NCI-H2081 (cell line): ENCODE data around the gene KLF2.
A peak's percentile ranks its signal among the peaks of the same experiment; 100 is the strongest.

ENCODE experiments used
- DNase-seq, 2 experiments: peaks; one replicate each; lab custom pipeline; 2025; lab: John Stamatoyannopoulos, UW

KLF2 gene

GRCh38 chr19:16365300-16365996 is 40.8 kb downstream of the KLF2 start:
- DNase-seq, result no peak

GRCh38 chr19:16366056-16366432 is 41.4 kb downstream of the KLF2 start:
- DNase-seq, result no peak

- DNase-seq, result no peak
These were observed 42.0 kb downstream of the KLF2 start for GRCh38 chr19:16366433-16367260.

GRCh38 chr19:16367261-16367683 is 42.6 kb downstream of the KLF2 start:
- DNase-seq, result no peak

GRCh38 chr19:16368385-16369305 is 44.0 kb downstream of the KLF2 start:
- DNase-seq, result no peak

GRCh38 chr19:16369306-16369663 is 44.7 kb downstream of the KLF2 start:
- DNase-seq, result peak in 1 of 2 experiments; percentile 5

GRCh38 chr19:16369664-16370576 is 45.3 kb downstream of the KLF2 start:
- no peak for DNase-seq

GRCh38 chr19:16370641-16371391 is 46.2 kb downstream of the KLF2 start:
- DNase-seq, result no peak

GRCh38 chr19:16371540-16371986 is 46.9 kb downstream of the KLF2 start:
- DNase-seq, result no peak

GRCh38 chr19:16372065-16372915 is 47.7 kb downstream of the KLF2 start:
- no peak for DNase-seq

GRCh38 chr19:16373079-16373478 is 48.5 kb downstream of the KLF2 start:
- no peak for DNase-seq

- no peak for DNase-seq
These were observed 48.9 kb downstream of the KLF2 start for GRCh38 chr19:16373532-16373931.

- no peak for DNase-seq
These were observed 49.4 kb downstream of the KLF2 start for GRCh38 chr19:16373989-16374388.

GRCh38 chr19:16374436-16374835 is 49.8 kb downstream of the KLF2 start:
- no peak for DNase-seq

- DNase-seq, result no peak
These were observed 50.7 kb downstream of the KLF2 start for GRCh38 chr19:16375157-16375935.

GRCh38 chr19:16375936-16376185 is 51.2 kb downstream of the KLF2 start:
- no peak for DNase-seq

- no peak for DNase-seq
These were observed 51.6 kb downstream of the KLF2 start for GRCh38 chr19:16376241-16376640.

- no peak for DNase-seq
These were observed 52.0 kb downstream of the KLF2 start for GRCh38 chr19:16376649-16377048.

- no peak for DNase-seq
These were observed 52.9 kb downstream of the KLF2 start for GRCh38 chr19:16377521-16377920.
